MV-4-11 (cell line): Measurements from ENCODE around the gene ACSL5.
A peak's percentile ranks its signal among the peaks of the same experiment; 100 is the strongest.

Source experiments
- DNase-seq: peaks from one replicate; lab custom pipeline; 2025; lab: John Stamatoyannopoulos, UW

The ACSL5 gene

DNA sequence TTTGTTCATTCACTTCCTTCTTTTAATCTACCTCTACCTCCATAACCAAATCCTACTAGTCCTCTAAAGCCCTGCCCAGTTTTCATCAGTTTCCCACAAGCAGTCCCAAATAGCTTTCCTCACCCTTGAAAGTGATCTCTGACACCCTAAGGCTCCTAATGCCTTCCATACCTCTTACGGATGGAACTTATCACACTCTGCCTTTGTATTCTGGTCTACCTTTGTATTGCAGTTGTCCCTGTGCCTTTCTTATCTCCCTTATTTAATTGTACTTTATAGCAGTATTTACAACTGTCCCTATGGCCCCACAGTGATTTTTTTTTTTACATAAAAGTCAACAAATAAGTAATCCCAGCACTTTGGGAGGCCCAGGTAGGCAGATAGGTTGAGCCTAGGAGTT, 33.8 kb downstream of the ACSL5 start:
- no peak for DNase-seq

DNA sequence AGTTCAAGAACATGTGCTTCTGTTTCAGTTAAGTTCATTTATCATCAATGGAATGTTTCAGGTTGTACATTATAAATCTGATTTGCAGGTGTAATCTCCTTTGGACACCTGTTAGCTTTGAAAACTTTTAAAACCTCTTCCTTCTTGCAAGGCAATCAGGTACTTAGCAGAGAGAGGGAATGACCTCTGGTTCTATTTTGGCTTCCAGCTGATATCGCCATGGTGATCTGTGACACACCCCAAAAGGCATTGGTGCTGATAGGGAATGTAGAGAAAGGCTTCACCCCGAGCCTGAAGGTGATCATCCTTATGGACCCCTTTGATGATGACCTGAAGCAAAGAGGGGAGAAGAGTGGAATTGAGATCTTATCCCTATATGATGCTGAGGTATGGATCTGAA, 35.4 kb downstream of the ACSL5 start:
- DNase-seq = no peak

DNA sequence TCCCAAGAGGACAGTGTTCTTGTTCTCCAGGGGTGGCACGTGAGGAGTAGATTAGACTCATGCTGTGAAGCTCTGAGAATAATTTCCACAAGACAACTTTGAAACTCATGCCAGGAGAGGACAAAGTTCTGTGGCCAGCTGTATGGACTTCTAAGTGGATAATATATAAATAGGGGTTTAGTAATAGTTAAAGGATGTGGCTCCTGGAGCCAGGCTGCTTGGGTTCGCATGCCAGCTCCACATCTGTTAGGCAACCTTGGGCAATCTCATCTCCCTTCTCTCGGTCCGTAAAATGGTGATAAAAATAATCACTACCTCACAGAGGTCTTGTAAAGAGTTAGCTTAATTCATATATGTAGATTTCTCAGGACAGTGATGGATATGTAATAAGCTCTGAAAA, 35.8 kb downstream of the ACSL5 start:
- no peak for DNase-seq

DNA sequence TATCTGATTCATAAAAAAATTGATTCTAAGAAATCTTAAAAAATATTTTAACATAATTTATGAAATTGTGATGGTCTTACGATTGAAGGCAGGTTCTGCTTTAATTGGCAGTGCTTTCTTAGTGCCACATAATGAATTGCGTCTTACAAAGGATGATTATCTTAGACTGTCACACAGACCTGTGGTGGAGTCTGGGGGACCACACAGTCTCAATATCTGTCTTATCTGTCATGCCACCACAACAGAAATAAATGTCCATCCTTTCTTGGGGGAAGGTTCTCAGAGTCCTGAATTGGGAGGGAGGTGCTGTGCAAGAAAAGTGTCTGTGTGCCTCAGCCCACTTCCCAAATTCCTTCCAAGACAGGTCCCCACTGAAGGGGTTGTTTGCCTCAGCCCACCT, 38.8 kb downstream of the ACSL5 start:
- no peak for DNase-seq

DNA sequence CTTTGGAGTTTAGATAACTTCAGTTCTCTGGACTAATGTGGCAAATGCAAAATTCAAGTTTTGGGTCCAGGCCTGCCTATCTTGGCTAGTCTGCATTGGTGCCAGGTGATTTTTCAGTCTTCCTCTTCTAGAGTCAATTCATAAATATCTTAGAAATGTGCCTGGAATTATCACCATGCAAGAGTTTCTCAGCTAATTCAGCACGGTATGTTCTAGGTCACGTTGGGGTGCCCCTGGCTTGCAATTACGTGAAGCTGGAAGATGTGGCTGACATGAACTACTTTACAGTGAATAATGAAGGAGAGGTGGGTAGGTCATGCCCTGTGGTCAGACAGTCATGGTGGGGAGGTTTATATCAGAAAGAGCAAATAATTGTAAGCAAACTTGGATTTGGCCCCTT, 47.8 kb downstream of the ACSL5 start:
- DNase-seq = no peak

DNA sequence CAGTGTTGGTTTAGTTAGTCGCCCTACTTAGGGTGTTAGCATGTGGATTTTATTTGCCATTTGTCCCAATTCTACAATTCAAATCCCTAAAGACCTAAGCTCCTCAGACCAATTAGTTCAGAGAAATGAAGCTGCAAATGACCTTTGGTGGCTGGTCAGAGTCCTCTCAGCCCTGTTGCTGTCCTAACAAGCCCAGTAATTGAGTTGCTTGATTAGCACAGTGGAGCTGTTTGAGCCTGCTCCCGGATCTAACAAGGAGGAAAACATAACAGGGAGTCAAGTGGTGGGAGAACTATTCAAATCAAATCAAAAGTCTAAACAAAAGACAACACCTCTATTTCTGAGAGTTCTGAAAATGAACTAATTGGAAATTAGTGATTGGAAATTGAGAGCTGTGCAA, 50.7 kb downstream of the ACSL5 start:
- DNase-seq = no peak

DNA sequence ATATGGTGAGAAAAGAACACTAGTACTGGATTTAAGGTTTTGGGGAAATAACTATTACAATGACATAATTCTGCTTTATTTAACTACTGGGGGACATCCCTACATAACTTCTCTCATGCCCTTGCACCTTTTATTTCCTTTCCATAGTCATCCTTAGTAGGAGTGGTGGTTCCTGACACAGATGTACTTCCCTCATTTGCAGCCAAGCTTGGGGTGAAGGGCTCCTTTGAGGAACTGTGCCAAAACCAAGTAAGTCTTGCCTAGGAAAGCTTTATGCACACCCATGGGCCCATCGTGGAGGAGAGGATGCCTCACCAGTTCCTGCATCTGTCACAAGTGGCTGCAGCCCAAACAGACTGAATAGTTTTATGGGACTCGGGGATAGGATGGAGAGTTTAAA, 52.2 kb downstream of the ACSL5 start:
- peak; percentile 22 for DNase-seq

DNA sequence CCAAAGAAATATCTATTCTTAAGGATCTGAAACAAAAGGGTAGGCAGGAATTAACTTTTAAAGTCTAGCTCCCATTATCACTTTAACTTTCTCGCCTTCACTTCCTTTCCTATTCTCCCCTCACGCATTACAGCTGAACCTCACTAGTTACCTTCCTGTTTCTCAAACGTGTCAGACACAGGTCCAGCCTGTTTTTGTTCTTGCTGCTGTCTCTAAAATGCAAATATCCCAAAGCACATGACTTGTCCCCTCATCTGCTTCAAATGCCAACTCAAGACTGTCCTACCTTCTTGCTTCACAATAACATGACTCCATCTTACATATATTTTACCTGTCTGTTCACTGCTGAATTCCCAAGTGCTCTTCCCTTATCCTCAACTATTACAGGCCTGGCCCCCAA, 55.2 kb downstream of the ACSL5 start:
- DNase-seq = no peak

DNA sequence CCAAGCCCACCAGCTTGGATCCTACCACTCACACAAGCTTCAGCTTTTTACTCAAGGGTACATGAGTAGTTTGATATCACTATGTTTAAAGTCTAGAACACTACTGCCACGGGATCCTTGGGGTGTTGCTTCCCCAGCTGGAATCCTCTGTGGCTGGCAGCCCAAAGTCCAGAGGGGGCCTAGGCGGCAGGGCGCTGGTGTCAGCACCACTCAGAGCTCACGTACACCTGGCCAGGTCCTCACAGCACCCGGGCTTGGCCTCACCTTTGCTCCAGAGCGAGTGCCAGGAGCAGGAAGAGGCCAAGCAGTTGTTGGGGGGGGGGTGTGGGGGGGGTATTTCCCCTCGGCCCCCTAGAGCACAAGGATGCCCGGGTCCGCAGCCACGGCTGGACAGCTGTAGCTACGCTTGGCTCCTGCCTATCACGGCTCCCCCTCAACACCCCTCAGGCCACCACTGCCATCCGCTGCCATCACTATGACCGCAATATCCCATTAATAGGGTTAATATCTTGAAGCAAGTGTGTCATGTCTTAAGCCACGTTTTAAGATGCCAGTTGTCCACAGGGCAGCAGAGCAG, 55.8 kb downstream of the ACSL5 start:
- DNase-seq = no peak

DNA sequence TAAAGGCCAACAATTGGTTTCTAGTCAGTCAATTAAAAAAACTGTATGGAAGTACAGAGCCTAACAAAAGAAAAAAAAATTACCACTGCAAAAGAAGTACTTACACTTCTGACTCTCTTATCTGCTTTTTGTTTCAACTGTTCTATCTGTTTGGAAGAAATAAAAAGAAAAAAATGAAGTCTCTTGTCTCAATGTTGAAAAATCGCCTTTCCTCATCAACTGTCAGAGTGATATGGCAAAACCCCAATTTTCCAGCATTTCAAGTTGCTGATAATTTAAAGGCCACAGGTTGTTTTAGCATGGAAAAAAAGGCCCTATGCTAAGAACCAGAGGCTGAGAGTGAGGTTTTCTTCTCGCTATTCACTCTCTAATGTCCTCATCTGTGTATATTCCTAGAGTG, 59.2 kb downstream of the ACSL5 start:
- no peak for DNase-seq

DNA sequence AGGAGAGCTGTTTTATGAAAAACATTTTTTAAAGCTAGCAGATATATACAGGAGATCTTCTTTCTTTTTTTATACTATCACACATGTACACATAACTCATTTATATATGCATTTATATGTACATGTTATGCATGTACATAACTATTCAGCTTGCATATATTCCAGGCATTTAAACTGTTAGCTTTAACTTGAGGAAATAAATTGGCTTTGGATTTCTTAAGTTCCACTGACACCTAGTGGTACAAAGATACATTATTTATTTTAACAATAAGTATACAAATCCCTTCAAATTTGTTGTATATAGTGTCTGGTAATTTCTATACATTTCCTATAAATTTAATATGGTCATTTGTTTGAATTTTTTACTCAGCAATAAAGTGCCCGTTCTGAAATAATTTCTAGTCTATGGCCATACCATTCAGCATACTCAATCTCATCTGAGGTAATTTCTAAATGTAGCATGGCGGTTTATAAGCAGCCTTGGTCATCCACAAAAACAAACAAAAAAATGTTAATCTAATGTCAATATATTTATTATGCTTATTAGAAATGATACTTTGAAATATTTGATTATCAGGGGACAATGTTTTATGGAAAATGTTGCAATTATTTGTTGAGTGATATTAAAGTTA, 61.2 kb downstream of the ACSL5 start:
- peak; percentile 57 for DNase-seq

DNA sequence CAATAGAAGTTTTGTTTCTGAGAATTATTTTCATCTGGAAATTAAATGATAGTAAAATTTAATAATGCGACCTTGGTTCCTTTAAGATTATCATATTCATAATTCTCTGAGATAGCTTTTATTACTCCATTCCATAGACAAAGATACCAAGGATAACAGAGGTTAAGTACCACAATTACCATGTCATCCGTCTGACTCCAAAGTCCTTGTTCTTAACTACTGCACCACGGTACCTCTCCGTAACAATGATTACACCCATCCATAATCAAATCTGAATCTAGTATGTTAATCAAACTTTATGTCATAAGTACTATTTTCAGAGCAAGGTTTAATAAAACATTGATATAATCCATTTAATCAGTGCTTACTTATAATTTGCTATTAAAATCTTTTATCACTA, 64.4 kb downstream of the ACSL5 start:
- DNase-seq = no peak

DNA sequence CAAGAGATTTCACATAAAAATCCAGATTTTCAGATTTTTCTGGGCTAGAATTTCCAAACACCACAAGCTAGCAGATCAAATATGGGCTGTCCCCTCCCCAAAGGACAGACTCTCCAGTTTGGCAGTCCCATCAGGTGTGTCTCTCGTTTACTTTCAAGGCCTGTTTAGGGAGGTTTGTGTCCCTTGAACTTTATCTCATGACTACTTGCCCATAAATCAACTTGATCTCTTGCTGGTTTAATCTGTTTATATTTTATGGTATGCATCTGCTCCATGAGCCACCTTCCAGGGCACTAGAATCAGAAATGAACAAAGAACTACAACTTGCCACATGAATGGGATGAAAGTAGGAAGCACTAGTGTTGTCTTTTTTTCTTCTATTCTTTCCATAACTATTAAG, 67.6 kb downstream of the ACSL5 start:
- DNase-seq = no peak

DNA sequence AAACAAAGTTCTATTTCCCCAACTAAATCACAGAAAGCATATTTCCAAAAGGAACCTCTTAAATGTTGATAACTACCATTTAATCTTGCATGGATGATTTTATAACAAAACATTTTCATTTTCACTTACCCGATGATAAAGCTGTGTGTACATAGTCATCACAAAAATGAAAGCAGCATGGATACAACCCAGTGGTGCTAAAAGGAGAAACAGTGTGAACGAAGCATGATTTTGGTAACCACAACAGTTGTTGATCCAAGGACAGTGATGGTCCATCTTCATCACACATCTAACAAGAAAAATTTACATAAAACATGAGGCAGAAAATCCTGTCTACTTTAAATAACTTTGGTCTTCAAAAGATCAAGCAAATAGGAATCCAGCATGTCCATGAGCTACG, 68.1 kb downstream of the ACSL5 start:
- no peak for DNase-seq

DNA sequence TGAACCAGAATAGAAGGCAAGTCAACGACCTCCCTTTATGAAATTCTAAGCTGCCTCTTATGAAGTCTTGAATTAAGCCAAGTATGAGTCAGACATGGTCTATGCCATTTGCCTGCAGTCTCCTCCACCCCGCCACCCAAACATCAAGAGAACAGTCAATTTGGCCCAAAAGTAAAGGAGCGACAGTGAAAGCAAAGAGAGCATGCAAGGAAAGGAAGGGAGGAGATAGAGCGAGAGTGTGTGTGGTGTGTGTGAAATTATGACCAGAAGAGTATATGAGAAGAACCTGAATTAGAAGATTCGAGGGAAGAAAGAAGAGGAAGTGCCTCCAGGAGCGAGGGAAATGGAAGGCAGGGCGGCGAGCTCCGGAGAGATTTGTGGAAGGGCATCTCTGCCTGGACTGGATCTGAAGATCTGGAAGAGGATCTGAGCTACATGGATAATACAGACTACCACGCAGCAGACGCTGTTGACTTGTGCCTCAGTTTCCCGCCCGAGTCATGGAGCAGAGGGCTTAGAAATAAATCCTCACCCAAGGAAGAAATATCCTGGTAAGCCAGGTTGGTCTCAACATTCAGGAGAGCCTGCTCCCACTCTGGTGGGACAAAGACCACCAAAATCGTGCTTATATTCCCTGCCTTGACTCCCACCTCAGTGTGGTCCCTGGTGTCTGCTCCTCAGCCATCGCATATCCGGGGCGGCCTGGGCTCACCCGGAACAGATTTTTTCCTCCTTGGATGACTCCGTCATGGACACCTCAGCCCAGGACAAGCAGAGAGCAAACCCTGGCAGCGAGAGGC, 72.3 kb downstream of the ACSL5 start:
- peak; percentile 53 for DNase-seq

DNA sequence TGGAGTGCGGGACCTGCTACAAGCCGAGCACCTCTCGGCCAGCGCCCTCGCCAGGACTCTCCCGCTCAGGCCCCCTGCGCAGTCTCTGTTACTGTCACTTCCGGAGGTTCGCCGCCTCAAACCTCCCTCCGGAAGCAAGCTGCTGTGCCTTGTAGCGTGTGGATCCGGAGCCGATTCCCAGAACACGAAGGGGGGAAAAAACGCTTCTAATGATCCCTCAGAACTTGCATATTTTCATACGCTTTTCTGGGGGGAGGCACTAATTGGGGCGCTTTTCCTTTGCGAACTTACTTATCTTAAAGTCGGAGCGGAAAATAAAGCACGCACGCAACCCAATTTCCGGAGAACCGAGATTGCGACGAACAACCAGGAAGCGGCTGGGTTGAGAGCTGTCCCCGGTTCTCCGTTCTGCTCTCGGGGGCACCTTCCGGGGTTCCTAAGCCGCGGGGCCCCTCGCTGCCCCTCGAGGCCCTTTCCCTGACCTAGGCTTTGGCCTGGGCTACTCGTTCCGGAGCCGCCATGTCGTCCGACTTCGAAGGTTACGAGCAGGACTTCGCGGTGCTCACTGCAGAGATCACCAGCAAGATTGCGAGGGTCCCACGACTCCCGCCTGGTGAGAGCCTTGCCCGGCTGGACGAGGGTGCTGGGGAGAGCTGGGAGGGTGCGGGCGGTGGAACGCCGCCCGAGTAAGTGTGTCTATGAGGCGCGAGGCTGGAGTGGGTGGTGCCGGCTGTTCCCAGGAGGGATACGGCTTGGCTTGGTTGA, 73.1 kb downstream of the ACSL5 start, which contains the start of the genes VTI1A and ZDHHC6:
Gene VTI1A, plus strand, starts transcription at position 361 of the 765 bp plus-strand sequence. Its CDS starts 159 bp downstream, at position 520.
Gene ZDHHC6, minus strand, starts transcription at position 60 of the 765 bp plus-strand sequence. CDS start 1,478 bp downstream, outside the sequence.
- peak; percentile 70 for DNase-seq

DNA sequence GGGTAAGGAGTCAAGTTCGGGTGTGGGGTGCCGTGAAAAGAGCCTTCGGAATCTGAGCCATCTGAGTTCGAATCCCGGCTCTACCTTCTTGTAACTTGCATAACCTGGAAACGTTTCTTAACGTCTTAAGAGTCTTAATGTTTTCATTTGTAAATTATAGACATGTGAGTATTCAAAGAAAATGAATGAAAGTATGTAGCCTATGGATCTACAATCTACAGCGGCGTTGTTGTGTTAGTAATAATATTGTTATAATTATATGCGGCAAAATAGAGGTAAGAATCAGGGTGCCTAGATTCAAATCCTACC, 73.7 kb downstream of the ACSL5 start:
- no peak for DNase-seq

DNA sequence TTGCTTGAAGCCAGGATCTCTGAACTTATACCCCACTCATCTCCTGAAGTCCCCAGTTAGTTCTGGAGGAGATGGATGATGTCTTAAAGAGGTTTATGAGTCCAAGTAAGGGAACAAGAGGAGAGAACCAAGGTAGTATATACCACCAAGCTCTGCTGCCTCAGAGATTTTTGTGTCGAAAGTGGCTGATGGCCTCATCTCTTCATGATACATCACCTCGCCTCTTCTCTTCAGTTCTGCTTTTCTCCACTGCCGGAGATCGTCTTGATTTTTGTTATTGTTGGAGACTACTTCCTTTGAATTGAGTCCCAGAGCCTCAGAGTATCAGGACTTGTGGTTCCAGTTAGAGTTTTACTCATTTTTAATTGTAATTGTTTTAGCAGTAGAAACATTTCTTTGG, 75.0 kb downstream of the ACSL5 start:
- peak; percentile 63 for DNase-seq

DNA sequence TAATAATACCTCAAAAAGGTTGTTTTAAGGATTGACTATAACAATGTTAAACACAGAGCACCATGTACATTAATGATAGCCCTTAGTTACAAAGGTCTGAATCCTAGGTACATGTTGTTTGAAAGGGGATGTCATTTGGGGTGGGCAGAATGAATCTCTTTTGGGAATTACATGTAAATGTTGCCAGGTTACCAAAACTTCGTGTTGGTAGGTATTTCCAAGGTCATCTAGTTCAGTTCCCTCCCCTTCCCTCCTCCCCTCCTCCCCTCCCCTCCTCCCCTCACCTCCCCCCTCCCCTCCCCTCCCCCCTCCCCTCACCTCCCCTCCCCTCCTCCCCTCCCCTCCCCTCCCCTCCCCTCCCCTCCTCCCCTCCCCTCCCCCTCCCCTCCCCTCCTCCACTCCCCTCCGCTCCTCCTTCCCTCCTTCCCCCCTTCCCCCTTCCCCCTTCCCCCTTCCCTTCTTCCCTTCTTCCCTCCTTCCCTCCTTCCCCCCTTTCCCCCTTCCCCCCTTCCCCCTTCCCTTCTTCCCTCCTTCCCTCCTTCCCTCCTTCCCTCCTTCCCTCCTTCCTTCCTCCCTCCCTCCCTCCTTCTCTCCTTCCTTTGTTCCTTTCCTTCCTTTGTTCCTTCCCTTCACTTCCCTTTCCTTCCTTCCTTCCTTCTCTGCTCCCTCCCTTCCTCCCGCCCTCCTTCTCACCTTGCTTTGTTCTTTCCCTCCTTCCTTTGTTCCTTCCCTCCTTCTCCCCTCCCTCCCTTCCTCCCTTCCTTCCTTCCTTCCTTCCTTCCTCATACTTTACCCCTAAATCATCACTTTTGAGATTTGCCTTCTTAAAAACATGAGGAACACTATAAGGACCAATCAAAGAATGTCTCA, 81.2 kb downstream of the ACSL5 start:
- no peak for DNase-seq

DNA sequence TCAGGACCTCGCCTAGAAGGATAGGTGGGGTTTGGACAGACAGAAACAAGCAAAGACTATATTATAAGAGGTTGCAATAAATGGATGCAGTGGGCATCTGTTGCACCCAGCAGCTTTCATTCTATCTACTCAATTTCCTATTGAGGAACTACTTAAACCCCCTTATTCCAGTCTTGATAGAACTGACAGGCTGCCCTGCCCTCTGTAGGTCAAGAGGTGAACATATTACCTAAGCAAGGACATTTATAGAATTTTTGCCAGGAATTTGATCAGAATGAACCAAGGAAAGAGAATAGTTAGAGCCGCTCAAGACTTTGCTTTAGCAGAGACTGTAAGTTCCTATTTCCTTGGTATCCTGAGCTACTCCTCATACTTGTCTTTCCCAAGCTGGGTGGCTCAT, 82.6 kb downstream of the ACSL5 start:
- no peak for DNase-seq

DNA sequence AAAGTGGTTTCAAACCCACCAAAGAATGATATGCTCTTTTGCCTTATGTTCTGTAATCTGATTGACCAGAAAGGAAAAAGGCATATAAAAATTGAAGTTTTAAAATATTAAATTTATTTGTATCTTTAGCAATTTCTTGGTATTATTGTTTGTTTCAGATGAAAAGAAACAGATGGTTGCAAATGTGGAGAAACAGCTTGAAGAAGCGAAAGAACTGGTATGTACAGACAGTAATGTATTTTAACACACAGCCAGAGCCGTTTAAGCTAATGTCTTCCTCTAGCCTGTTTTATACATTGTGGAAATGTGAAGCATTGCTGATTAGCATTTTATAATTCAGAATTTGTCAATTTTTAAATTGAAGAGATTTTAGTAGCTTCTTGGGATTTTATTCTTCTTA, 86.5 kb downstream of the ACSL5 start:
- no peak for DNase-seq
